PFSK-1 (cell line): ENCODE results near the gene TPSD1.

ENCODE experiments used
- FOXP2 ChIP-seq: optimal IDR thresholded peaks from 2 replicates; pipeline ENCODE3; 2011; ENCODE audit warnings: borderline replicate concordance, control low read depth, inconsistent platforms; ENCODE audit not compliant: insufficient read depth; ENCODE audit errors: extremely low read length, extremely low read depth
- POLR2AphosphoS5 ChIP-seq: IDR thresholded peaks from 2 replicates; pipeline ENCODE4 v1.6.1; 2012; ENCODE audit warnings: low read depth, mild to moderate bottlenecking, control low read depth, low read length, moderate library complexity
- REST ChIP-seq, 2 experiments: IDR thresholded peaks; 2 replicates each; pipeline versions ENCODE4 v1.6.1 to v1.8.0; 2011 to 2012; ENCODE audit warnings: low read depth in 2 of 2, low read length in 2 of 2, control low read depth in 1 of 2, inconsistent platforms in 1 of 2, mild to moderate bottlenecking in 1 of 2, moderate library complexity in 1 of 2; ENCODE audit not compliant: insufficient read depth in 1 of 2
- SIN3A ChIP-seq: IDR thresholded peaks from 2 replicates; pipeline ENCODE4 v1.6.1; 2012; ENCODE audit warnings: mild to moderate bottlenecking, low read length, moderate library complexity, borderline replicate concordance; ENCODE audit not compliant: insufficient read depth
- TAF1 ChIP-seq: IDR thresholded peaks from 2 replicates; pipeline ENCODE4 v1.6.1; 2012; ENCODE audit warnings: low read length, control low read depth, borderline replicate concordance; ENCODE audit not compliant: insufficient read depth

The TPSD1 gene

DNA sequence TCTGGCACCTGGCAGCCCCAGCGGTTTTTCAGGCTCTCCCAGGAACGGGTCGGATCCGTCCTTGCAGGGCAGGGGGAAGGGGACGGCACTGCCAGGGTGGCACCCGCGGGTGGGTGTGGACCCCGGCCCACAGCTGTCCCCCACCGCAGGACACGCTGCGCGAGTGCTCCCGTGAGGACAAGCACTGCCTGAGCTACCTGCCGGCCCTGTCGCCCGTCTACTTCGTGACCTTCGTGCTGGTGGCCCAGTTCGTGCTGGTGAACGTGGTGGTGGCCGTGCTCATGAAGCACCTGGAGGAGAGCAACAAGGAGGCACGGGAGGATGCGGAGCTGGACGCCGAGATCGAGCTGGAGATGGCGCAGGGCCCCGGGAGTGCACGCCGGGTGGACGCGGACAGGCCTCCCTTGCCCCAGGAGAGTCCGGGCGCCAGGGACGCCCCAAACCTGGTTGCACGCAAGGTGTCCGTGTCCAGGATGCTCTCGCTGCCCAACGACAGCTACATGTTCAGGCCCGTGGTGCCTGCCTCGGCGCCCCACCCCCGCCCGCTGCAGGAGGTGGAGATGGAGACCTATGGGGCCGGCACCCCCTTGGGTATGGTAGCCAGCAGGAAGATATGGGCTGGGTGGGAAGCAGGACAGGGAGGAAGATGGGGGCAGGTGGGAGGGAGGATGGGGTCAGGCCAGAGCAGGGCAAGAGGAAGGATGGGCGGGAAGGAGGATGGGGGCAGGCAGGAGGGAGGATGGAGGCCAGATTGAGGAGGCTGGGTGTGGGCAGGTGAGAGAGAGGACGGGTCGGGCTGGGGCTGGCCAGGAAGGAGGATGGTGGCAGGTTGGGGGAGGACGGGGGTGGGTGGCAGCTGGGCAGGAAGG lies 37.6 kb upstream of the TPSD1 start:
- no peak for TF ChIP-seq SIN3A
- TF ChIP-seq TAF1 = no peak
- TF ChIP-seq REST (IDR thresholded peaks at IDR 0.05; ENCODE audit: insufficient read depth in 1 of 2, low read depth in 2 of 2, low read length in 2 of 2) = no peak
- no peak for TF ChIP-seq FOXP2

DNA sequence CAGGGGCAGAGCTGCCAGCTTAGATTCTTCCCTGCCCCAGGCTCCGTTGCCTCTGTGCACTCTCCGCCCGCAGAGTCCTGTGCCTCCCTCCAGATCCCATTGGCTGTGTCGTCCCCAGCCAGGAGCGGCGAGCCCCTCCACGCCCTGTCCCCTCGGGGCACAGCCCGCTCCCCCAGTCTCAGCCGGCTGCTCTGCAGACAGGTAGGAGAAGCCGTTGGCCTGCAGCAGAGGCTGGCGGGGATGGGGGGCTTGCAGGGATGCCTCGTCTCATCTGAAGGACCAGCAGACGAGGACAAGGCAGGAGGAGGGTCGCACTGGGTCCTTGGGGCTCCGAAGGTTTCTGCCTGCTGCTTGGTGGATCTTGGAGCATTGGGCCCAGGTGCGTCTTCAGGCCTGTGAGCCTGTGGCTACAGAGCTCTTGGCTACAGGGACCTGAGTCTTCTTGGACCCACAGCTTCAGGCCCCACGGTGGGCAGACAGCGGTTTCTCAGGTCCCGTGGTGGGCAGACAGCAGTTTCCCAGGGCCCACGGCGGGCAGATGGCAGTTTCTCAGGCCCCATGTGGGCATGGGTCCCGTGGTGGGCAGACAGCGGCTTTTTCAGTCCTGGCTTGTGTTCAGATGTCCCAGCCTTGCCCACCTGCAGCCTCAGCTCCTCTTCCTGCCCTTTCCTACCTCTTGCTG lies 36.8 kb upstream of the TPSD1 start:
- TF ChIP-seq REST (IDR thresholded peaks at IDR 0.05; ENCODE audit: insufficient read depth in 1 of 2, low read depth in 2 of 2, low read length in 2 of 2) = no peak
- TF ChIP-seq TAF1 = no peak
- TF ChIP-seq POLR2AphosphoS5 = no peak
- TF ChIP-seq SIN3A = no peak
- no peak for TF ChIP-seq FOXP2

- TF ChIP-seq TAF1 (no peak), SIN3A (no peak), FOXP2 (no peak), POLR2AphosphoS5 (no peak), REST (IDR thresholded peaks at IDR 0.05; ENCODE audit: insufficient read depth in 1 of 2, low read depth in 2 of 2, low read length in 2 of 2) (no peak)
Observed at GRCh38 chr16:1220098-1220728, 35.7 kb upstream of the TPSD1 start.

DNA sequence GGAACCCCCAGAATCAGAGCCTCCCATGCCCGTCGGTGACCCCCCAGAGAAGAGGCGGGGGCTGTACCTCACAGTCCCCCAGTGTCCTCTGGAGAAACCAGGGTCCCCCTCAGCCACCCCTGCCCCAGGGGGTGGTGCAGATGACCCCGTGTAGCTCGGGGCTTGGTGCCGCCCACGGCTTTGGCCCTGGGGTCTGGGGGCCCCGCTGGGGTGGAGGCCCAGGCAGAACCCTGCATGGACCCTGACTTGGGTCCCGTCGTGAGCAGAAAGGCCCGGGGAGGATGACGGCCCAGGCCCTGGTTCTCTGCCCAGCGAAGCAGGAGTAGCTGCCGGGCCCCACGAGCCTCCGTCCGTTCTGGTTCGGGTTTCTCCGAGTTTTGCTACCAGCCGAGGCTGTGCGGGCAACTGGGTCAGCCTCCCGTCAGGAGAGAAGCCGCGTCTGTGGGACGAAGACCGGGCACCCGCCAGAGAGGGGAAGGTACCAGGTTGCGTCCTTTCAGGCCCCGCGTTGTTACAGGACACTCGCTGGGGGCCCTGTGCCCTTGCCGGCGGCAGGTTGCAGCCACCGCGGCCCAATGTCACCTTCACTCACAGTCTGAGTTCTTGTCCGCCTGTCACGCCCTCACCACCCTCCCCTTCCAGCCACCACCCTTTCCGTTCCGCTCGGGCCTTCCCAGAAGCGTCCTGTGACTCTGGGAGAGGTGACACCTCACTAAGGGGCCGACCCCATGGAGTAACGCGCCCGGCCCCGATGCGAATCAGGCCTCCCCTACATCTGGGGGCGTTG lies 34.8 kb upstream of the TPSD1 start:
- TF ChIP-seq POLR2AphosphoS5 (no peak), TAF1 (no peak), REST (IDR thresholded peaks at IDR 0.05; ENCODE audit: insufficient read depth in 1 of 2, low read depth in 2 of 2, low read length in 2 of 2) (no peak), FOXP2 (no peak), SIN3A (no peak)
